Activated T-cell treated with anti-CD3 and anti-CD28 coated beads, Interleukin-2, amount 50 U/mL, for 72 hours (primary cell): ENCODE data around the gene CHRFAM7A. TPM values are rescaled to one million over a fixed set of nuclear protein-coding genes. Genes with fewer than 3 reads are reported as not detected.
"Not testable (repeated sequence)": the region's sequence is repeated elsewhere in the genome, so short reads cannot be mapped to it uniquely, and the experiment has no call there.

Source experiments
- ATAC-seq, 2 donors: fragments of 150-1000 bp; cut with Tn5 transposase; replicated peaks in 1 of 2; 2 replicates each; pipeline ENCODE4 v1.10.0; 2021; ENCODE audit warnings: moderate library complexity in 2 of 2, mild to moderate bottlenecking in 1 of 2
- DNase-seq, 2 donors: peaks; one replicate each; pipeline ENCODE4 v3.0.0; 2021 to 2022; ENCODE audit warnings: mixed read lengths in 1 of 2
- H3K27ac Mint-ChIP-seq: one replicate; pipeline ENCODE4 v1.8.0; 2022; ENCODE audit warnings: mild to moderate bottlenecking, moderate library complexity, mixed read lengths
- H3K27me3 Mint-ChIP-seq: one replicate; pipeline ENCODE4 v1.8.0; 2022; ENCODE audit warnings: low read depth, mixed read lengths
- H3K36me3 Mint-ChIP-seq, 2 donors: one replicate each; pipeline ENCODE4 v1.8.0; 2022; ENCODE audit warnings: mixed read lengths in 2 of 2, mild to moderate bottlenecking in 1 of 2; ENCODE audit not compliant: insufficient read depth in 2 of 2
- H3K4me1 Mint-ChIP-seq: one replicate; pipeline ENCODE4 v1.8.0; 2022; ENCODE audit warnings: low read depth, mixed read lengths
- H3K4me3 Mint-ChIP-seq, 2 donors: one replicate each; pipeline ENCODE4 v1.8.0; 2022; ENCODE audit warnings: mild to moderate bottlenecking in 2 of 2, mixed read lengths in 2 of 2, moderate library complexity in 2 of 2
- H3K9me3 Mint-ChIP-seq, 2 donors: one replicate each; pipeline ENCODE4 v1.8.0; 2022; ENCODE audit warnings: mixed read lengths in 2 of 2
- total RNA-seq, 2 donors: library from RNA; stranded (reverse); gene quantifications; one replicate each; pipeline ENCODE4 v1.2.3, GENCODE V29; 2022

CHRFAM7A gene
- 1 to 10 TPM; 1.9 to 3.7 TPM for total RNA-seq

DNA sequence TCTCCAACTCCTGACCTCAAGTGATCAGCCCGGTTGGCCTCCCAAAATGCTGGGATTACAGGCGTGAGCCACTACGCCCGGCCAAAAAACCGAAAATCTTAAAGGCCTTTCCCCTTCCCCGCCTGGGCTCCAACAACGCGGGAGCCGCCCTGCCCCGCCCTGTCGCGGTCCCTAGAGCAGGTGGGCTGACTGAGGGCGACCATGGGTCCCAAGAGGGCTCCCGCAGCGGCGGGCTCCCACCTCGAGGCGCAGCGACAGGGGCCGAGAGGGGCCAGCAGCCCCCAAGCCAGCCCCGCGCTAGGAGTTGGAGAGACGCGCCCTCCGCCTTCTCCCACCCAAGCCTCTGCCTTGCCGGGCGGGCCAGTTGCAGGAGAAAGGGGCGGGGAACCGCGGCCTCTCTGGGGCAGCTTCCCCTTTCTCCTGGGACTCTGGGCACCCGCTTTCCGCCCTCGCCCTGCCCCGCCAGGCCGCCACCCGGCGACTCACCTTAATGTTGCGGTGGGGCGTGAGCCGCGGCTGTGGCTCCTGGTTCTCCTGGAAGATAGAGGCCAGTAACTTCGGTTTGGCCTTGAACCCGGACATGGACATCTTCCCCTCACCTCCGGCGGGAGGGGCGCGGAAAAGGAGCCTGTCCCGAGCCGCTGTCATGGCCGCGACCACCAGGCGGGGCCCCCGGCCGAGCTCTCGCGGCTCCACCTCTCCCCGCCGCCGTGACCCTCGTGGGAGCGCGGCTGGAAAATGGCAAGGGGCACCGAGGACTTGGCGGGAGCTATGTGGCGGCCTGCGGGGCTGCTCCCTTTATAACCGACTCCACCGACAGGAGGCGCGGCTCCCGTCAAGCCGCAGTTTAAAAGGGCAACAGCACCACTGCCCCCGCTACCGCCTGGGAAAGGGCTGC lies at the start of gene CHRFAM7A:
Gene CHRFAM7A, minus strand, starts transcription at position 775 of the 898 bp plus-strand sequence. CDS start 10,189 bp downstream, outside the sequence.
- peak; percentile 70 to 88 for ATAC-seq
- not testable (repeated sequence) for H3K27ac Mint-ChIP-seq, H3K27me3 Mint-ChIP-seq, DNase-seq, H3K9me3 Mint-ChIP-seq, H3K4me1 Mint-ChIP-seq, H3K36me3 Mint-ChIP-seq, H3K4me3 Mint-ChIP-seq

GRCh38 chr15:30438348-30438747 lies 45.0 kb upstream of the CHRFAM7A start:
- not testable (repeated sequence) for H3K9me3 Mint-ChIP-seq, DNase-seq, H3K27ac Mint-ChIP-seq, H3K4me3 Mint-ChIP-seq, ATAC-seq, H3K4me1 Mint-ChIP-seq, H3K27me3 Mint-ChIP-seq, H3K36me3 Mint-ChIP-seq

GRCh38 chr15:30435878-30436277 lies 42.5 kb upstream of the CHRFAM7A start:
- H3K4me3 Mint-ChIP-seq, H3K9me3 Mint-ChIP-seq, H3K36me3 Mint-ChIP-seq, H3K4me1 Mint-ChIP-seq, DNase-seq, ATAC-seq, H3K27me3 Mint-ChIP-seq, H3K27ac Mint-ChIP-seq: not testable (repeated sequence)

DNA sequence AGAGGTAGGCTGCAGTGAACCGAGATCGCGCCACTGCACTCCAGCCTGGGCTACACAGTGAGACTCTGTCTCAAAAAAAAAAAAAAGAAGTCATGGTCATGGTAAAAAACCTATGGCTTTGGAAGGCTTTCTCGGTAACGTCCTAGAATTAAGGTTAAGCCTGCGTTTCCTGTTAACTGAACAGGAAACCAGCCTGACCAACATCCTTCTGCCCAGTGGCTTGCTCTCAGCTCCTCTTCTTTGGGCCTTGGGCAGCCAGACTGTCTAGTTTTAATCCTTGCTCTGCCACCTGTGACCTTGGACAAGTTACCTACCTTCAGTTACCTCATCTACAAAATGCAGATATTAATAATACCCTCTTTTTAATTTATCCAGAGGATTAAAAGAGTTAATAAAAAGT lies 27.4 kb upstream of the CHRFAM7A start:
- not testable (repeated sequence) for H3K27me3 Mint-ChIP-seq, DNase-seq, H3K36me3 Mint-ChIP-seq, ATAC-seq, H3K9me3 Mint-ChIP-seq, H3K4me1 Mint-ChIP-seq, H3K4me3 Mint-ChIP-seq, H3K27ac Mint-ChIP-seq

- not testable (repeated sequence) for H3K4me1 Mint-ChIP-seq, H3K27me3 Mint-ChIP-seq, H3K4me3 Mint-ChIP-seq, H3K9me3 Mint-ChIP-seq, H3K27ac Mint-ChIP-seq, DNase-seq, H3K36me3 Mint-ChIP-seq, ATAC-seq
Measured at GRCh38 chr15:30414160-30414559, 20.8 kb upstream of the CHRFAM7A start, which contains the start of gene GOLGA8R. TSS of gene GOLGA8R (minus strand) at chr15:30414260. CDS start at chr15:30414162, 98 bp downstream.

GRCh38 chr15:30407636-30408035 lies 14.3 kb upstream of the CHRFAM7A start:
- H3K27ac Mint-ChIP-seq, H3K9me3 Mint-ChIP-seq, ATAC-seq, H3K36me3 Mint-ChIP-seq, H3K27me3 Mint-ChIP-seq, H3K4me3 Mint-ChIP-seq, H3K4me1 Mint-ChIP-seq, DNase-seq: not testable (repeated sequence)

DNA sequence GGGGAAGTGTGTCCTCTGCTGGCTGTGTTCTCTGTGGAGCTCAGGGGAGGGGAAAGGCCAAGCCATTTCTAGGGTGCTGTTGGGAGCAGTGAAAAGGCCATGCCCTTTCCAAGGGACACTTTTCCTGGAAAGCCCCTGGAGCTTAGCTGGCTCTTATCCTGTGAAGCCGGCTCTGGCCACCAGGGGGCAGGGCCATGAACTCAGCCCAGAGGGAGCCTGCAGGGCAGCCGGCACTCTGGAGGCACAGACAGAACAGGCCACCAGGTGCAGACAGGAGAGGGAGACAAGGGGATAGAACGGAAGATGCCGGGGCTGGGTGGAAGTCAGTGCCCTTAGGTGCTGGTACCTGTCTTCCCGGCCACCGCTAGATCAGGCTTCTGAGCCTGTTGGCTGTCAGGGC lies 5.6 kb upstream of the CHRFAM7A start:
- not testable (repeated sequence) for H3K4me1 Mint-ChIP-seq, H3K4me3 Mint-ChIP-seq, H3K27ac Mint-ChIP-seq, H3K27me3 Mint-ChIP-seq, H3K9me3 Mint-ChIP-seq, H3K36me3 Mint-ChIP-seq
- ATAC-seq (peak; percentile 53 to 74), DNase-seq (peak; percentile 63 to 72)

- not testable (repeated sequence) for H3K9me3 Mint-ChIP-seq, DNase-seq, H3K4me3 Mint-ChIP-seq, H3K4me1 Mint-ChIP-seq, H3K27me3 Mint-ChIP-seq, H3K27ac Mint-ChIP-seq, H3K36me3 Mint-ChIP-seq
- ATAC-seq: peak in 1 of 2 donors; percentile 70
Measured at GRCh38 chr15:30393664-30393991, 288 bp upstream of the CHRFAM7A start.

DNA sequence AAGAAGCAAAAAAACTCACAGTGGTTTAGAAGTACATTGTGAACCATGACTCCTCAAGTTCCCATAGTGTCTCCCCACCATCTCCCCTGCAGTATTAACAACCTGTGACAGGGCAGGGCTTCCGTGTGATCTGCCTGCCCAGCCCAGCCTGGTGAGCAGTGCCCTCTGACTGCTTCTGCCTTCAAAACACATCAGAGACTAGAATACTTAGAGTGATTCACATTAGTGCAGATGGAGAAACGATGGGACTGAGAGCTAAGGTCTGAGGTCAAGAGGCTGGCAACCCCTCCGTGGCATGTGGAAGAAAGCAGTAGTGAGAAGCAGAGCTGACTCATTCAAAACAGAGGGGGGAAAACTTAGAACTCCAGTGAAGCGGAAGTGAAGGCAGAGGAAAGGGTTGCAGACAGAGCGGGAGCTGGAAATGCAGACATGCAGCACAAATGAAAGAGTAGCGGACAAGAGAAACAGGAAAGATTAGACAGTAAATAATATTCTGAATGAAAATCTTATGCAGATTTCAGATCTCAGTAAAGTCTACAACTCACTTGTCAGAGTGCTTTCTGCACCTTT lies 6.9 kb downstream of the CHRFAM7A start:
- not testable (repeated sequence) for H3K27ac Mint-ChIP-seq, H3K4me1 Mint-ChIP-seq, H3K9me3 Mint-ChIP-seq, H3K27me3 Mint-ChIP-seq, ATAC-seq, DNase-seq, H3K4me3 Mint-ChIP-seq, H3K36me3 Mint-ChIP-seq

GRCh38 chr15:30377082-30377413 lies 16.3 kb downstream of the CHRFAM7A start:
- H3K9me3 Mint-ChIP-seq, H3K27me3 Mint-ChIP-seq, H3K4me3 Mint-ChIP-seq, H3K36me3 Mint-ChIP-seq, ATAC-seq, H3K27ac Mint-ChIP-seq, H3K4me1 Mint-ChIP-seq, DNase-seq: not testable (repeated sequence)

DNA sequence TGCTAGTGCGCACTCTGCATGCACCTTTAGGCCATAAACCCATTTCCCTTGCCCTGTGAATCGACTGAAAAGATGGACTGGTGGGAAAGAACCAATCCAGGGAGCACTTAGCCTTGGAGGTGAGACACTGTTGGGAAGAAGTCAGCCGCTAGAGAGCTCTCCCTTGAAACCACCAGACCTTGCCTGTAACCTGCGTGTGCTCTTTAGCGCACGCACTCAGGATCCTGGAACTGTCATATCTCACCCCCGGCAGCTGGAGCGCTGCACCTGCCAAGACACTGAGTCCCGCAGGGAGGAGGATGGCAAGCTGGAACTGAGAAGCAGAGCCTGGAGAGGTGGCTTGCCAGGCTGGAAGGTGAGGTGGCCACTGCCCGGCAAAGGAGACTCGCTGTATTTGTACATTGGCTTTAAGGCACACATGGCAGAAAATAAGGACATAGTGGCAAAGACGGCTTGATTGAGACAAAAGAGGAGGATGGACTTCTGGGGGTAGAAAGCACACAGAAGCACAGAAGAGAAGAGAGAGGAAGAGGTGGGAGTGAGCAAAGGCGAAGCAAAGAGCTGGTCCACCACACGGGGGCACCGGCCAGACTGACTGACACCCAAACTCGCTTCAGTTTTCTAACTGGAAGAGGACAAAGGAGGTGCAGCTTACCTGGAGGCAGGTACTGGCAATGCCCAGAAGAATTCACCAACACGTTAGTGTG lies 16.8 kb downstream of the CHRFAM7A start:
- H3K36me3 Mint-ChIP-seq, ATAC-seq, H3K4me1 Mint-ChIP-seq, H3K27ac Mint-ChIP-seq, H3K27me3 Mint-ChIP-seq, H3K4me3 Mint-ChIP-seq, H3K9me3 Mint-ChIP-seq, DNase-seq: not testable (repeated sequence)

DNA sequence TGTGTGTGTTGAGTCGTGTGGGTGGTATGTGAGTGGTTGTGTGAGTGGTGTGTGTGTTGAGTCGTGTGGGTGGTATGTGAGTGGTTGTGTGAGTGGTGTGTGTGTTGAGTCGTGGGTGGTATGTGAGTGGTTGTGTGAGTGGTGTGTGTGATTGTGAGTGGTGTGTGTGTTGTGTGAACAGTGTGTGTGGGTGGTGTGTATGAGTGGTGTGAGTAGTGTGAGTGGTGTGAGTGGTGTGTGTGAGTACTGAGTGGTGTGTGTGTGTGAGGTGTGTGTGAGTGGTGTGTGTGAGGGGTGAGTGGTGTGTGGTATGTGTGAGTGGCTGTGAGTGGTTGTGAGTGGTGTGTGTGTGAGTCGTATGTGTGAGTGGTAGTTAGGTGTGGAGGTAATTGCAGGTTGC lies 17.5 kb downstream of the CHRFAM7A start:
- H3K4me1 Mint-ChIP-seq, ATAC-seq, DNase-seq, H3K4me3 Mint-ChIP-seq, H3K9me3 Mint-ChIP-seq, H3K27me3 Mint-ChIP-seq, H3K27ac Mint-ChIP-seq, H3K36me3 Mint-ChIP-seq: not testable (repeated sequence)

- not testable (repeated sequence) for H3K9me3 Mint-ChIP-seq, H3K4me3 Mint-ChIP-seq, H3K4me1 Mint-ChIP-seq, H3K27ac Mint-ChIP-seq, H3K27me3 Mint-ChIP-seq, ATAC-seq, H3K36me3 Mint-ChIP-seq, DNase-seq
Measured at GRCh38 chr15:30374862-30375261, 18.5 kb downstream of the CHRFAM7A start.
